Endothelial cell of umbilical vein (primary cell): ENCODE measurements around the gene EMP3.

Experiments
- TF ChIP-seq, protein P1 (sequence below), 2 donors: IDR thresholded peaks; 1 replicate in 1 of 2; 2 replicates in 1 of 2; pipeline ENCODE4 v1.5.1; 2011; ENCODE audit warnings: low read length in 2 of 2, mild to moderate bottlenecking in 2 of 2, moderate library complexity in 2 of 2, control low read depth in 1 of 2, inconsistent platforms in 1 of 2, low read depth in 1 of 2; ENCODE audit not compliant: insufficient read depth in 1 of 2; ENCODE audit errors: extremely low read depth in 1 of 2
- TF ChIP-seq, protein P2 (sequence below): IDR thresholded peaks from 2 replicates; pipeline ENCODE4 v1.6.1; 2011; ENCODE audit not compliant: insufficient read depth, insufficient read length

DNA sequence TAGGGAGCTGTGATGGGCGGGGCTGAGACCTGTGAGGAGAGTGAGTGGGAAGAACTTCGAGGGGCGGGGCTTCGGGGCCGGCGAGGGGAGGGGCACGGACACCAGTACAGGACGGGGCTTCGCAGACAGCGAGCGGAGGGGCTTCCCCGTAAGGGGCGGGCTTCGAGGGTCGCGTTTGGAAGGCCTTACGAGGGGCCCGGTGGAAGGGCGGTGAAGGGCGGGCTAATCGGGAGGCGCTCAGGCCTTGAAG lies 4.1 kb upstream of the EMP3 start:
- TF ChIP-seq, protein P1, sequence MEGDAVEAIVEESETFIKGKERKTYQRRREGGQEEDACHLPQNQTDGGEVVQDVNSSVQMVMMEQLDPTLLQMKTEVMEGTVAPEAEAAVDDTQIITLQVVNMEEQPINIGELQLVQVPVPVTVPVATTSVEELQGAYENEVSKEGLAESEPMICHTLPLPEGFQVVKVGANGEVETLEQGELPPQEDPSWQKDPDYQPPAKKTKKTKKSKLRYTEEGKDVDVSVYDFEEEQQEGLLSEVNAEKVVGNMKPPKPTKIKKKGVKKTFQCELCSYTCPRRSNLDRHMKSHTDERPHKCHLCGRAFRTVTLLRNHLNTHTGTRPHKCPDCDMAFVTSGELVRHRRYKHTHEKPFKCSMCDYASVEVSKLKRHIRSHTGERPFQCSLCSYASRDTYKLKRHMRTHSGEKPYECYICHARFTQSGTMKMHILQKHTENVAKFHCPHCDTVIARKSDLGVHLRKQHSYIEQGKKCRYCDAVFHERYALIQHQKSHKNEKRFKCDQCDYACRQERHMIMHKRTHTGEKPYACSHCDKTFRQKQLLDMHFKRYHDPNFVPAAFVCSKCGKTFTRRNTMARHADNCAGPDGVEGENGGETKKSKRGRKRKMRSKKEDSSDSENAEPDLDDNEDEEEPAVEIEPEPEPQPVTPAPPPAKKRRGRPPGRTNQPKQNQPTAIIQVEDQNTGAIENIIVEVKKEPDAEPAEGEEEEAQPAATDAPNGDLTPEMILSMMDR (IDR thresholded peaks at IDR 0.05; ENCODE audit: extremely low read depth in 1 of 2, insufficient read depth in 1 of 2, low read depth in 1 of 2, low read length in 2 of 2): no peak
- TF ChIP-seq, protein P2, sequence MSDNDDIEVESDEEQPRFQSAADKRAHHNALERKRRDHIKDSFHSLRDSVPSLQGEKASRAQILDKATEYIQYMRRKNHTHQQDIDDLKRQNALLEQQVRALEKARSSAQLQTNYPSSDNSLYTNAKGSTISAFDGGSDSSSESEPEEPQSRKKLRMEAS: no peak
